H1 (cell line): ENCODE measurements around the gene PPP2R5B. TPM values are rescaled to one million over a fixed set of nuclear protein-coding genes. Genes with fewer than 3 reads are reported as not detected.

Experiments
- CTCF ChIA-PET: fragments of 300-600 bp; sonication (Branson Sonifier 250); formaldehyde crosslinking; loops from one replicate; lab custom pipeline; 2021; ENCODE audit not compliant: partially characterized antibody; lab: Charles Lee
- POLR2A ChIA-PET: fragments of 300-600 bp; sonication (Branson Sonifier 250); formaldehyde crosslinking; loops from one replicate; lab custom pipeline; 2021; ENCODE audit warnings: inconsistent platforms; ENCODE audit not compliant: partially characterized antibody; lab: Charles Lee
- DNase-seq, 2 experiments: peaks; one replicate each; pipeline versions ENCODE4 v3.0.0 to v3.0.0-alpha.2; 2010 to 2022; ENCODE audit warnings: low spot score in 2 of 2, low read depth in 1 of 2, mixed read lengths in 1 of 2
- FAIRE-seq: peaks from 2 replicates; lab custom pipeline; 2011; peaks lifted over from hg19 to GRCh38; lab: Jason Lieb, UNC
- H2AFZ ChIP-seq: 2 replicates; pipeline ENCODE4 v1.8.1; 2012; ENCODE audit warnings: low read length, inconsistent platforms
- H2AK5ac ChIP-seq: 2 replicates; pipeline ENCODE4 v1.6.1; 2013; ENCODE audit warnings: low read depth, low read length
- H2BK120ac ChIP-seq: replicated peaks from 2 replicates; pipeline ENCODE3; 2013; ENCODE audit warnings: low read depth, low read length, inconsistent platforms
- H2BK12ac ChIP-seq: 2 replicates; pipeline ENCODE4 v1.6.1; 2013; ENCODE audit warnings: low read depth, low read length
- H2BK15ac ChIP-seq: 2 replicates; pipeline ENCODE4 v1.6.1; 2013; ENCODE audit warnings: low read length
- H2BK20ac ChIP-seq: 2 replicates; pipeline ENCODE4 v1.6.1; 2013; ENCODE audit warnings: low read length
- H2BK5ac ChIP-seq: 2 replicates; pipeline ENCODE4 v1.6.1; 2013; ENCODE audit warnings: low read depth, low read length
- H3K14ac ChIP-seq: 2 replicates; pipeline ENCODE4 v1.6.1; 2013; ENCODE audit warnings: inconsistent platforms; ENCODE audit not compliant: insufficient read length
- H3K18ac ChIP-seq: 2 replicates; pipeline ENCODE4 v1.6.1; 2013; ENCODE audit warnings: low read length; ENCODE audit errors: extremely low read depth
- H3K23ac ChIP-seq: 2 replicates; pipeline ENCODE4 v1.6.1; 2013; ENCODE audit warnings: inconsistent platforms; ENCODE audit not compliant: insufficient read length
- H3K23me2 ChIP-seq: 2 replicates; pipeline ENCODE4 v1.6.1; 2013; ENCODE audit warnings: low read depth, low read length
- H3K27ac ChIP-seq: 2 replicates; pipeline ENCODE4 v1.6.1; 2011; ENCODE audit warnings: low read depth, low read length, inconsistent platforms
- H3K27me3 ChIP-seq, 4 experiments: replicated peaks in 1 of 4; 1 replicate in 1 of 4; 2 replicates in 3 of 4; pipeline versions ENCODE4 v1.6.1 to v1.8.1; 2011 to 2013; ENCODE audit warnings: low read length in 3 of 4, mild to moderate bottlenecking in 3 of 4, inconsistent platforms in 2 of 4, mixed read lengths in 2 of 4, moderate library complexity in 1 of 4; ENCODE audit not compliant: control insufficient read depth in 3 of 4, insufficient read depth in 3 of 4; ENCODE audit errors: extremely low read depth in 1 of 4
- H3K36me3 ChIP-seq, 4 experiments: 2 replicates each; pipeline versions ENCODE4 v1.6.1 to v1.8.1; 2011 to 2013; ENCODE audit warnings: mild to moderate bottlenecking in 4 of 4, low read length in 3 of 4, moderate library complexity in 2 of 4, control low read depth in 1 of 4, inconsistent platforms in 1 of 4; ENCODE audit not compliant: insufficient read depth in 4 of 4, control insufficient read depth in 2 of 4
- H3K4ac ChIP-seq: replicated peaks from 2 replicates; pipeline ENCODE3; 2013; ENCODE audit warnings: low read length, low read depth, mixed read lengths, inconsistent platforms; ENCODE audit not compliant: insufficient read length
- H3K4me1 ChIP-seq, 4 experiments: replicated peaks in 1 of 4; 1 replicate in 1 of 4; 2 replicates in 3 of 4; pipeline versions ENCODE4 v1.6.1 to v1.8.1; 2011 to 2013; ENCODE audit warnings: low read length in 3 of 4, inconsistent platforms in 2 of 4, mixed read lengths in 1 of 4; ENCODE audit not compliant: insufficient read depth in 4 of 4, control insufficient read depth in 3 of 4
- H3K4me2 ChIP-seq, 2 experiments: 2 replicates each; pipeline versions ENCODE4 v1.6.1 to v1.8.1; 2011 to 2013; ENCODE audit warnings: low read depth in 2 of 2, low read length in 2 of 2, control low read depth in 1 of 2, inconsistent platforms in 1 of 2, mild to moderate bottlenecking in 1 of 2; ENCODE audit not compliant: insufficient read depth in 1 of 2
- H3K4me3 ChIP-seq, 4 experiments: fragments of 200-600, 300-600 bp in 1 of 4; sonication (generic), shearing (Covaris generic), sonication (Bioruptor Twin) in 1 of 4; 2 replicates each; pipeline versions ENCODE4 v1.5.1 to v1.8.1; 2011 to 2016; ENCODE audit warnings: low read length in 4 of 4, low read depth in 3 of 4, control low read depth in 2 of 4, inconsistent platforms in 2 of 4, mild to moderate bottlenecking in 2 of 4, mixed read lengths in 1 of 4, moderate library complexity in 1 of 4; ENCODE audit not compliant: insufficient read depth in 2 of 4; ENCODE audit errors: extremely low read depth in 1 of 4
- H3K56ac ChIP-seq: replicated peaks from 2 replicates; pipeline ENCODE3; 2013; ENCODE audit warnings: low read depth, mild to moderate bottlenecking, mixed read lengths, low read length, inconsistent platforms; ENCODE audit not compliant: insufficient read length
- H3K79me1 ChIP-seq: 2 replicates; pipeline ENCODE4 v1.6.1; 2013; ENCODE audit warnings: low read depth, low read length, control low read depth
- H3K79me2 ChIP-seq, 2 experiments: 2 replicates each; pipeline versions ENCODE4 v1.6.1 to v1.8.1; 2012 to 2013; ENCODE audit warnings: low read length in 2 of 2, mild to moderate bottlenecking in 2 of 2, inconsistent platforms in 1 of 2; ENCODE audit not compliant: insufficient read depth in 2 of 2, control insufficient read depth in 1 of 2
- H3K9ac ChIP-seq, 4 experiments: replicated peaks in 1 of 4; 1 replicate in 1 of 4; 2 replicates in 3 of 4; pipeline versions ENCODE4 v1.6.1 to v1.8.1; 2011 to 2013; ENCODE audit warnings: low read depth in 3 of 4, low read length in 3 of 4, control low read depth in 2 of 4, mild to moderate bottlenecking in 2 of 4, moderate library complexity in 2 of 4, inconsistent platforms in 1 of 4; ENCODE audit errors: extremely low read depth in 1 of 4
- H3K9me3 ChIP-seq, 2 experiments: 2 replicates each; pipeline versions ENCODE4 v1.6.1 to v1.8.1; 2012 to 2013; ENCODE audit warnings: mild to moderate bottlenecking in 2 of 2, moderate library complexity in 2 of 2, control low read depth in 1 of 2, inconsistent platforms in 1 of 2, low read depth in 1 of 2, low read length in 1 of 2, mixed read lengths in 1 of 2; ENCODE audit not compliant: insufficient read depth in 2 of 2
- H4K20me1 ChIP-seq, 2 experiments: replicated peaks in 1 of 2; 2 replicates each; pipeline versions ENCODE3 to v1.8.1; 2011 to 2013; ENCODE audit warnings: inconsistent platforms in 2 of 2, low read length in 2 of 2, mild to moderate bottlenecking in 1 of 2; ENCODE audit not compliant: insufficient read depth in 2 of 2, control insufficient read depth in 1 of 2
- H4K5ac ChIP-seq: 2 replicates; pipeline ENCODE4 v1.6.1; 2013; ENCODE audit warnings: low read length, low read depth, mixed read lengths, inconsistent platforms; ENCODE audit not compliant: insufficient read length
- H4K8ac ChIP-seq: 2 replicates; pipeline ENCODE4 v1.8.0; 2013; ENCODE audit warnings: mild to moderate bottlenecking, moderate library complexity, low read length, inconsistent platforms; ENCODE audit not compliant: insufficient read depth; ENCODE audit errors: extremely low read depth
- H4K91ac ChIP-seq: replicated peaks from 2 replicates; pipeline ENCODE3; 2013; ENCODE audit warnings: low read length, mixed read lengths, inconsistent platforms; ENCODE audit not compliant: insufficient read length
- BCL11A ChIP-seq, 2 experiments: IDR thresholded peaks; one replicate each; pipeline ENCODE4 v1.6.1; 2011; ENCODE audit warnings: low read depth in 2 of 2, low read length in 2 of 2, mild to moderate bottlenecking in 2 of 2
- BRCA1 ChIP-seq: IDR thresholded peaks from 2 replicates; pipeline ENCODE4 v1.6.1; 2012; ENCODE audit warnings: low read depth, low read length, improper control_type of control experiment
- CBX8 ChIP-seq: fragments of 300-800, 300-1000 bp; sonication (generic); IDR thresholded peaks from 2 replicates; pipeline ENCODE4 v1.7.1; 2016; ENCODE audit warnings: low read depth, low read length, borderline replicate concordance
- CEBPB ChIP-seq: IDR thresholded peaks from 2 replicates; pipeline ENCODE4 v1.6.1; 2012; ENCODE audit warnings: low read depth, low read length
- E2F6 ChIP-seq: IDR thresholded peaks from 2 replicates; pipeline ENCODE4 v1.6.1; 2012; ENCODE audit warnings: inconsistent platforms
- GABPA ChIP-seq: IDR thresholded peaks from 2 replicates; pipeline ENCODE4 v1.6.1; 2011; ENCODE audit warnings: mild to moderate bottlenecking, low read length, moderate library complexity, borderline replicate concordance; ENCODE audit not compliant: insufficient read depth
- KDM1A ChIP-seq: fragments of 200-600, 300-600 bp; sonication (generic); IDR thresholded peaks from 2 replicates; pipeline ENCODE4 v1.7.1; 2016; ENCODE audit warnings: mild to moderate bottlenecking, low read length, borderline replicate concordance
- MAFK ChIP-seq: IDR thresholded peaks from 2 replicates; pipeline ENCODE4 v1.6.1; 2012; ENCODE audit warnings: low read depth, mild to moderate bottlenecking, improper control_type of control experiment, low read length
- POU5F1 ChIP-seq: IDR thresholded peaks from 2 replicates; pipeline ENCODE4 v1.6.1; 2011; ENCODE audit warnings: low read depth, mild to moderate bottlenecking, low read length, moderate library complexity
- RAD21 ChIP-seq, 2 experiments: IDR thresholded peaks in 1 of 2; conservative IDR thresholded peaks in 1 of 2; 2 replicates each; pipeline ENCODE4 v1.6.1; 2011; ENCODE audit warnings: low read depth in 2 of 2, low read length in 2 of 2, improper control_type of control experiment in 1 of 2, inconsistent platforms in 1 of 2, mild to moderate bottlenecking in 1 of 2, moderate library complexity in 1 of 2
- SIRT6 ChIP-seq: IDR thresholded peaks from one replicate; pipeline ENCODE4 v1.7.1; 2012; ENCODE audit warnings: low read length, inconsistent platforms
- SP2 ChIP-seq: IDR thresholded peaks from 2 replicates; pipeline ENCODE4 v1.6.1; 2012; ENCODE audit warnings: mild to moderate bottlenecking, low read length, inconsistent platforms
- ZNF274 ChIP-seq: IDR thresholded peaks from 2 replicates; pipeline ENCODE4 v1.7.0; 2012; ENCODE audit warnings: low read length, borderline replicate concordance; ENCODE audit errors: extremely low read depth
- WGBS, 2 experiments: shearing (Covaris generic) in 1 of 2; methylation state at CpG; one replicate each; pipeline versions ENCODE4 v1.1.6 to v1.1.7; 2013 to 2015; ENCODE audit warnings: low lambda C conversion rate in 2 of 2, mixed read lengths in 2 of 2, inconsistent platforms in 1 of 2, low coverage in 1 of 2, missing lambda C conversion rate in 1 of 2; ENCODE audit not compliant: insufficient replicate concordance in 2 of 2, insufficient coverage in 1 of 2, insufficient read length in 1 of 2; ENCODE audit errors: extremely low coverage in 1 of 2, missing lambda C conversion rate in 1 of 2; 5-methylcytosine and 5-hydroxymethylcytosine counted together
- polyA plus RNA-seq, 7 experiments: library from polyadenylated mRNA; depleted of rRNA in 3 of 7; stranded (reverse) in 5 of 7; unstranded in 2 of 7; fragments of >200 nt in 5 of 7; fragments of 200-250 nt in 2 of 7; gene quantifications; 1 replicate in 5 of 7; 2 replicates in 1 of 7; 4 replicates in 1 of 7; pipeline versions ENCODE4 v1.2.1 to v1.2.3, GENCODE V29; 2011 to 2013; ENCODE audit warnings: missing spikeins in 2 of 7, mixed read lengths in 2 of 7
- total RNA-seq: library from RNA; stranded (reverse); fragmentation: NEBNext Ultra II Directional; extraction: Animal tissue kit (Norgen Biotek cat#: 25700); gene quantifications from 2 replicates; pipeline ENCODE4 v1.2.1, GENCODE V29; 2021

Gene PPP2R5B
- total and polyA plus RNA-seq, 2 of the 8 experiments (the other 6 are each of a cell fraction or from before 2014, with no cell fraction given): 4.9 to 5.1 TPM

DNA sequence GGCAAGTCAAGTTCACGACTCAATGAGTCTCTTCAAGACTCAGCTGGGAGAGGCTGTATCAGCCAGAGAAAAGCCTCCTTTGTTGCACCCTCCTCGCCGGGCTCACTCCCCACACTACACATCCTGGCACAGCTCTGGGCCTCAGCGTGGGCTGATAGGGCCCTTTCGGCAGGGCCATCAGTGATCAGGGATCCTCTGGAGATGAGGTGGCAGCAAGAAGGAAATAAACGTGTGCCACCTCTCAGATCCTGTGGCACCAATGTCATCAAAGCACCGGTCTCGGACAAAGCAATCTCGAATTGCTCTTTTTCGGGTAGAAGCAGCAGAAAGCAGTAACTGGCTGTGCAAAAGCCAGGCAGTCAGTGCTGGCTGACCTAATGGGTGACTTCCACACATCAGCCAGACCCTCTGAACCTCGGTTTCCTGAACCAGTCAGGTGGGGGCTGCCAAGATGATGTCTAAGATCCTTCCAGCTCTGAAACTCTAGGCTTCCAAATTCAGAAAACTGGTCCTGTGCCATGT lies 48.2 kb upstream of the PPP2R5B start:
- Histone ChIP-seq H4K5ac (no peak overlapping the region), H2AK5ac (no peak overlapping the region), H2BK120ac (no peak overlapping the region), H2BK15ac (no peak overlapping the region), H2BK12ac (no peak overlapping the region), H4K91ac (no peak overlapping the region), H3K4me2 (peak overlapping the region; percentile 75 to 99; a peak in 1 of 4 replicates), H2BK5ac (no peak overlapping the region), H3K79me1 (no peaks in the 10 kb centered on the region), H3K4me3 (no peak overlapping the region), H3K36me3 (no peaks in the 10 kb centered on the region; a peak in 1 of 8 replicates), H3K9ac (no peak overlapping the region; a peak in 1 of 7 replicates), H4K8ac (no peak overlapping the region), H3K27me3 (peaks cover 0 to 6% (median 2%) of the 10 kb centered on the region in 4 experiments; a peak in 3 of 7 replicates), H3K79me2 (no peaks in the 10 kb centered on the region), H3K9me3 (no peaks in the 10 kb centered on the region), H2BK20ac (no peak overlapping the region), H3K23me2 (peaks cover 16% of the 10 kb centered on the region), H3K14ac (no peak overlapping the region), H3K4me1 (peaks cover 0 to 22% (median 11%) of the 10 kb centered on the region in 4 experiments; a peak in 6 of 7 replicates), H3K4ac (no peak overlapping the region), H2AFZ (no peak overlapping the region), H3K23ac (no peak overlapping the region), H3K27ac (no peak overlapping the region), H3K18ac (no peak overlapping the region), H3K56ac (no peak overlapping the region), H4K20me1 (no peaks in the 10 kb centered on the region)
- WGBS, 2 experiments: 88% methylated on average over 11 of the region's 11 CpGs; no CpG with 5 or more reads in 1 of the 2 experiments
- DNase-seq: no peak
- FAIRE-seq: no peak
- CTCF ChIA-PET: interaction anchor here (0.7 to 32.2 kb wide), 3 partner anchors 16 to 39 kb away, joined by 3 to 1058 read pairs (median 118); partner anchors contain the start of gene CDC42BPG
- POLR2A ChIA-PET: interaction anchor here (1.1 to 24.6 kb wide), 3 partner anchors 12 to 140 kb away, joined by 3 to 408 read pairs (median 65); no protein-coding TSS in a partner anchor
- TF ChIP-seq MAFK (no peak), POU5F1 (no peak), GABPA (no peak), ZNF274 (no peak), SIRT6 (no peak), BCL11A (IDR thresholded peaks at IDR 0.05; ENCODE audit: low read depth in 2 of 2, low read length in 2 of 2) (no peak), CEBPB (no peak), RAD21 (IDR thresholded peaks at IDR 0.05 in 1 of 2, conservative IDR thresholded peaks at IDR 0.05 in 1 of 2; ENCODE audit: low read depth in 2 of 2, low read length in 2 of 2) (no peak), BRCA1 (no peak), E2F6 (no peak), CBX8 (no peak), KDM1A (no peak), SP2 (no peak)
